ENCODE measurements around the gene AKR1B1.

GRCh38 chr7:134463751-134464150 is 4.9 kb upstream of the AKR1B1 start:
- TF ChIP-seq CBX5 (IDR thresholded peaks at IDR 0.05; ENCODE audit: borderline replicate concordance, low read depth) = no peak
- no peak for TF ChIP-seq CTCF (IDR thresholded peaks at IDR 0.05 in 2 of 3, conservative IDR thresholded peaks at IDR 0.05 in 1 of 3; ENCODE audit: insufficient read depth in 2 of 3, low read depth in 1 of 3, low read length in 3 of 3)
- no peak for TF ChIP-seq E2F5 (CRISPR knock-in tag; IDR thresholded peaks at IDR 0.05)
- TF ChIP-seq SP1 (CRISPR knock-in tag; IDR thresholded peaks at IDR 0.05) = no peak
- TF ChIP-seq ZNF76 (CRISPR knock-in tag; IDR thresholded peaks at IDR 0.05; ENCODE audit: borderline replicate concordance) = no peak
